Astrocyte (in vitro differentiated cells and primary cell): Measurements from ENCODE around the gene CCDC74A. TPM values are rescaled to one million over a fixed set of nuclear protein-coding genes. Genes with fewer than 3 reads are reported as not detected.
"Not testable (repeated sequence)": the region's sequence is repeated elsewhere in the genome, so short reads cannot be mapped to it uniquely, and the experiment has no call there.

Experiments used
- DNase-seq: peaks from one replicate; pipeline ENCODE4 v3.0.0-alpha.2; 2010; ENCODE audit warnings: low read depth
- FAIRE-seq: peaks from 2 replicates; lab custom pipeline; 2011; peaks lifted over from hg19 to GRCh38; lab: Jason Lieb, UNC
- H2AFZ ChIP-seq: 2 replicates; pipeline ENCODE4 v1.6.0; 2012; ENCODE audit warnings: low read depth, low read length, inconsistent platforms
- H3K27ac ChIP-seq: 2 replicates; pipeline ENCODE4 v1.5.1; 2011; ENCODE audit warnings: low read depth, low read length, inconsistent platforms
- H3K27me3 ChIP-seq: 2 replicates; pipeline ENCODE4 v1.6.0; 2011; ENCODE audit warnings: low read length, inconsistent platforms; ENCODE audit not compliant: insufficient read depth
- H3K36me3 ChIP-seq: 2 replicates; pipeline ENCODE4 v1.5.1; 2011; ENCODE audit warnings: low read length, inconsistent platforms; ENCODE audit not compliant: insufficient read depth
- H3K4me1 ChIP-seq: 2 replicates; pipeline ENCODE4 v1.5.1; 2011; ENCODE audit warnings: low read length, inconsistent platforms; ENCODE audit not compliant: insufficient read depth
- H3K4me2 ChIP-seq: 2 replicates; pipeline ENCODE4 v1.6.0; 2012; ENCODE audit warnings: low read length, inconsistent platforms
- H3K4me3 ChIP-seq: 2 replicates; pipeline ENCODE4 v1.5.1; 2011; ENCODE audit warnings: low read depth, mild to moderate bottlenecking, low read length, inconsistent platforms; ENCODE audit not compliant: insufficient read depth
- H3K79me2 ChIP-seq: 2 replicates; pipeline ENCODE4 v1.6.0; 2012; ENCODE audit warnings: mild to moderate bottlenecking, low read length, inconsistent platforms; ENCODE audit not compliant: insufficient read depth
- H3K9ac ChIP-seq: 2 replicates; pipeline ENCODE4 v1.6.0; 2012; ENCODE audit warnings: mild to moderate bottlenecking, low read length, inconsistent platforms
- H3K9me3 ChIP-seq: 2 replicates; pipeline ENCODE4 v1.5.1; 2012; ENCODE audit warnings: low read depth, mild to moderate bottlenecking, low read length, inconsistent platforms; ENCODE audit not compliant: insufficient read depth
- H4K20me1 ChIP-seq: 2 replicates; pipeline ENCODE4 v1.6.0; 2012; ENCODE audit warnings: low read length, inconsistent platforms; ENCODE audit not compliant: insufficient read depth
- H3K27ac Mint-ChIP-seq: one replicate; pipeline ENCODE4 v1.8.0; 2021; ENCODE audit warnings: mild to moderate bottlenecking, mixed read lengths; ENCODE audit not compliant: unreplicated experiment
- H3K27me3 Mint-ChIP-seq: one replicate; pipeline ENCODE4 v1.8.0; 2021; ENCODE audit warnings: low read depth, mixed read lengths; ENCODE audit not compliant: unreplicated experiment
- H3K36me3 Mint-ChIP-seq: one replicate; pipeline ENCODE4 v1.8.0; 2021; ENCODE audit warnings: low read depth, mixed read lengths; ENCODE audit not compliant: unreplicated experiment
- H3K4me1 Mint-ChIP-seq: one replicate; pipeline ENCODE4 v1.8.0; 2021; ENCODE audit warnings: low read depth, mixed read lengths; ENCODE audit not compliant: unreplicated experiment
- H3K4me3 Mint-ChIP-seq: one replicate; pipeline ENCODE4 v1.8.0; 2021; ENCODE audit warnings: mild to moderate bottlenecking, moderate library complexity, mixed read lengths; ENCODE audit not compliant: unreplicated experiment
- H3K9me3 Mint-ChIP-seq: one replicate; pipeline ENCODE4 v1.8.0; 2021; ENCODE audit warnings: mild to moderate bottlenecking, mixed read lengths; ENCODE audit not compliant: unreplicated experiment
- EZH2 ChIP-seq: IDR thresholded peaks from 2 replicates; pipeline ENCODE4 v1.6.1; 2012; ENCODE audit warnings: mild to moderate bottlenecking, low read length, inconsistent platforms; ENCODE audit not compliant: insufficient read depth
- total RNA-seq: library from RNA; stranded (reverse); gene quantifications from 2 replicates; pipeline ENCODE4 v1.2.1, GENCODE V29; 2021
- TF ChIP-seq, protein P1 (sequence below): IDR thresholded peaks from 2 replicates; pipeline ENCODE4 v1.5.1; 2011; ENCODE audit warnings: low read depth, mild to moderate bottlenecking, inconsistent platforms, low read length, moderate library complexity; ENCODE audit not compliant: insufficient read depth

CCDC74A gene
- total RNA-seq, 1 donor from 2014 or later = 7.2 TPM

GRCh38 chr2:131492418-131493198 is 35.1 kb upstream of the CCDC74A start:
- no peaks in the 10 kb centered on the region for H3K27me3 Mint-ChIP-seq
- peak overlapping the region; percentile 93 for H3K9ac ChIP-seq
- H3K36me3 Mint-ChIP-seq = peaks cover 5% of the 10 kb centered on the region
- DNase-seq (peak; percentile 82), FAIRE-seq (no peak)
- peak overlapping the region; percentile 89 for H3K4me3 ChIP-seq
- H4K20me1 ChIP-seq = peaks cover 25% of the 10 kb centered on the region
- no peaks in the 10 kb centered on the region for H3K9me3 Mint-ChIP-seq
- H3K4me3 Mint-ChIP-seq = peak overlapping the region; percentile 99
- peaks cover 12% of the 10 kb centered on the region for H3K4me1 ChIP-seq
- no peak for TF ChIP-seq EZH2
- TF ChIP-seq, protein P1, sequence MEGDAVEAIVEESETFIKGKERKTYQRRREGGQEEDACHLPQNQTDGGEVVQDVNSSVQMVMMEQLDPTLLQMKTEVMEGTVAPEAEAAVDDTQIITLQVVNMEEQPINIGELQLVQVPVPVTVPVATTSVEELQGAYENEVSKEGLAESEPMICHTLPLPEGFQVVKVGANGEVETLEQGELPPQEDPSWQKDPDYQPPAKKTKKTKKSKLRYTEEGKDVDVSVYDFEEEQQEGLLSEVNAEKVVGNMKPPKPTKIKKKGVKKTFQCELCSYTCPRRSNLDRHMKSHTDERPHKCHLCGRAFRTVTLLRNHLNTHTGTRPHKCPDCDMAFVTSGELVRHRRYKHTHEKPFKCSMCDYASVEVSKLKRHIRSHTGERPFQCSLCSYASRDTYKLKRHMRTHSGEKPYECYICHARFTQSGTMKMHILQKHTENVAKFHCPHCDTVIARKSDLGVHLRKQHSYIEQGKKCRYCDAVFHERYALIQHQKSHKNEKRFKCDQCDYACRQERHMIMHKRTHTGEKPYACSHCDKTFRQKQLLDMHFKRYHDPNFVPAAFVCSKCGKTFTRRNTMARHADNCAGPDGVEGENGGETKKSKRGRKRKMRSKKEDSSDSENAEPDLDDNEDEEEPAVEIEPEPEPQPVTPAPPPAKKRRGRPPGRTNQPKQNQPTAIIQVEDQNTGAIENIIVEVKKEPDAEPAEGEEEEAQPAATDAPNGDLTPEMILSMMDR = peak; percentile 56
- H3K27me3 ChIP-seq = no peaks in the 10 kb centered on the region
- H3K4me2 ChIP-seq = peak overlapping the region; percentile 98
- no peak overlapping the region for H3K27ac Mint-ChIP-seq
- peaks cover 80% of the 10 kb centered on the region for H3K79me2 ChIP-seq
- no peaks in the 10 kb centered on the region for H3K9me3 ChIP-seq
- peak overlapping the region; percentile 97 for H2AFZ ChIP-seq
- H3K4me1 Mint-ChIP-seq = peaks cover 12% of the 10 kb centered on the region
- peak overlapping the region; percentile 86 for H3K27ac ChIP-seq
- H3K36me3 ChIP-seq = no peaks in the 10 kb centered on the region

DNA sequence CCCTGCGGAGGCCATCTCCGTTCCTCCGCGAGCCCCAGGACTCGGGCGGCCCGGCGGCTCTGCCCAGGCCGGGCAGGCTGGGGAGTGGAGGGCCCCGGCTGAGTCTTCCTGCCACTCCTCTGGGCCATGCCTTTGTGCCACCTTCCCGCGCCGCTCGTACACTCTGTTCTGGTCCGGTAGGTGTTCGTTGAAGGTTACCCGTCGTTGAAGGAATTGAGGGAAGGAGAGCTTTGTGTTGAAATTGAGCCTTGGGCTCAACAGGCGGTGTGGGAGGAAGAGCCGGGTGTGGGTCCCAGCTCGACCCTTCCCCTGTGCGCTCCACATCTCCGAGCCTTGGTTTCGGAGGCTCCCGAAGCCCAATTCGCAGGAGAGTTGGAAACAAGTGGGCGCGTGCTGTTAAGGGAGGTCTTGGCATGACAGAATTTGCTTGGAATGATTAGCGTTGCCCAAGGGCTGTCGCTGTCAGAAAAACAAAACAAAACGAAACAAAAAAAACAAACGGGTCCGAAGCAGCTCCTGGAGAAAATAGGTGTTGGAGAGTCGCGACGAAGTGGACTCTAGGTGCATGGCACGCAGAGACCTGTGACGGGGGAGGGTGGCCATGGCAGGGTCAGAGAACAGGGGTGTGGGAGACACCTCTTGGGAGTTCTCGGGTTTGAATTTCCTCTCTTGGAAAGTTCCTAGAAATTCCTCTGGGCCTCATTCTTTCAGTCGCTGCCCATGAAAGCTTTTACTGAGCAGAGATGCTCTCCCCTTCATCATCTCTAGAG is 34.3 kb upstream of the CCDC74A start:
- no peaks in the 10 kb centered on the region for H3K9me3 ChIP-seq
- TF ChIP-seq, protein P1 = no peak
- no peak for TF ChIP-seq EZH2
- peak overlapping the region; percentile 86 for H3K27ac ChIP-seq
- Mint-ChIP-seq H3K27ac (peak overlapping the region; percentile 97), H3K4me1 (peaks cover 10% of the 10 kb centered on the region), H3K27me3 (no peaks in the 10 kb centered on the region), H3K4me3 (peak overlapping the region; percentile 99), H3K36me3 (no peaks in the 10 kb centered on the region), H3K9me3 (no peaks in the 10 kb centered on the region)
- no peaks in the 10 kb centered on the region for H3K27me3 ChIP-seq
- peaks cover 81% of the 10 kb centered on the region for H3K79me2 ChIP-seq
- DNase-seq (no peak), FAIRE-seq (no peak)
- H3K9ac ChIP-seq = peak overlapping the region; percentile 93
- H4K20me1 ChIP-seq = peaks cover 30% of the 10 kb centered on the region
- no peaks in the 10 kb centered on the region for H3K36me3 ChIP-seq
- peak overlapping the region; percentile 89 for H3K4me3 ChIP-seq
- H3K4me2 ChIP-seq = peak overlapping the region; percentile 98
- peak overlapping the region; percentile 97 for H2AFZ ChIP-seq
- peaks cover 12% of the 10 kb centered on the region for H3K4me1 ChIP-seq

DNA sequence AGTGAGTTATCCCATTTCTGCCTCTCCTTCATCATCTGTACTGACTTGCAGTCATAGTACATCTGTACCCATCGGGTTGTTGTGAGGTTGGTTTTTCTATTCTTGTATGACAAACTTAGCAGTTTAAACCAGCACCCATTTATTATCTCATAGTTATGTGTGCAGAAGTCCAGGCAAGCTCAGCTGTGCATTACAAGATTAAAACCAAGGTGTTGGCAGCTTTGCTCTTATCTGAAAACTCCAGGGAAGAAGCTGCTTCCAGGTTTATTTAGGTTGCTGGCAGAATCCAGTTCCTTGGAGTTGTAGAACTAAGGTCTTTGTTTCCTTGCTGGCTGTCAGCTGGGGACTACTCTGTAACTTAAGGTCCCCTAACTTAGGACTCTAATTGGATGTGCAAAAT is 32.2 kb upstream of the CCDC74A start:
- H3K79me2 ChIP-seq = peaks cover 73% of the 10 kb centered on the region
- not testable (repeated sequence) for H2AFZ ChIP-seq, H3K36me3 ChIP-seq, H3K27me3 Mint-ChIP-seq, H3K36me3 Mint-ChIP-seq, H3K9ac ChIP-seq, DNase-seq, H3K4me3 ChIP-seq, H3K9me3 ChIP-seq, FAIRE-seq, H3K27ac ChIP-seq, H3K27ac Mint-ChIP-seq, H3K4me2 ChIP-seq, H3K27me3 ChIP-seq, H3K9me3 Mint-ChIP-seq
- Mint-ChIP-seq H3K4me3 (peak overlapping the region; percentile 34), H3K4me1 (peaks cover 18% of the 10 kb centered on the region)
- peaks cover 37% of the 10 kb centered on the region for H4K20me1 ChIP-seq
- peaks cover 15% of the 10 kb centered on the region for H3K4me1 ChIP-seq

GRCh38 chr2:131498321-131498973 is 29.2 kb upstream of the CCDC74A start:
- H3K36me3 Mint-ChIP-seq, H2AFZ ChIP-seq, H3K4me3 ChIP-seq, H3K9me3 Mint-ChIP-seq, H3K36me3 ChIP-seq, H3K9ac ChIP-seq, FAIRE-seq, H3K4me1 ChIP-seq, H3K4me3 Mint-ChIP-seq, H3K27me3 Mint-ChIP-seq, H3K27me3 ChIP-seq, H3K9me3 ChIP-seq, H3K27ac ChIP-seq, H3K4me2 ChIP-seq: not testable (repeated sequence)
- Mint-ChIP-seq H3K4me1 (peaks cover 18% of the 10 kb centered on the region), H3K27ac (peak overlapping the region; percentile 10)
- peaks cover 37% of the 10 kb centered on the region for H4K20me1 ChIP-seq
- peak; percentile 71 for DNase-seq
- H3K79me2 ChIP-seq = peaks cover 55% of the 10 kb centered on the region
